HG03103 (cell line): ENCODE data around the gene KCNK2.
"Not testable (repeated sequence)": the region's sequence is repeated elsewhere in the genome, so short reads cannot be mapped to it uniquely, and the experiment has no call there.

Source experiments
- ATAC-seq: cut with Tn5 transposase; IDR thresholded peaks from one replicate; pipeline ENCODE4 v1.9.1; 2021; ENCODE audit warnings: low read depth; ENCODE audit not compliant: unreplicated experiment

The KCNK2 gene

DNA sequence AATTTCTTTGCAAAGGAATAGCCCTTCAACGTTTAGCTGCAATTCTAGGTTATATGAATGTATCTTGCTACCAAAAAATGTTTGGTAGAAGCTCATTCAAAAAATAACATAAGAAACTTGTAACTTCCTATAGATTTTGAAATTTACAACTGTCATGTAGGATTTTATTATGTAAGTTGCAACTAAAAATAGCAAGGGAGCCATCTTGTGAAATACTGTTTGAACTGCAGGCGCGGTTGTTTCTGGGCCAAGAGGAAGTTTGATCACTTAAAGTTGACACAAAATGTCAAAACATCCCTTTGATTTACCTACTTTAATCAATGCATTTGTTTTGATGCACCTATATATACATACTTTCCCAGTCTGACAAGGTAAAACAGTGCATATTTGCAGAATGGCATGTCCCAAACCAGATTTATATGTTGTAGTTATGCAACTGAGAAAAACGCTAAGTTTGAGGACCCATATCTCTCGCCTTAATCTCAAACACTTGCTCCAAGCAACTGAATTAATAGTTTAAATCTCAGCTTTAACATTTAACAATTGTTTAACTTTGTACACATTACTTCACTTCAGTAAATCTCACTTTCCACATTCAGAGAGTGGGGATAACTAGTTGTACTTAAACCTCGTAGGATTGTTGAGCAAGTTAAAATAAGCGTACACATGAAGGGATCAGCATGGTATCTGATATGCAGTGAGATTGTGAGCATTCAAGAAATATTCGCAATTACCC lies 63.9 kb downstream of the KCNK2 start:
- no peak for ATAC-seq

DNA sequence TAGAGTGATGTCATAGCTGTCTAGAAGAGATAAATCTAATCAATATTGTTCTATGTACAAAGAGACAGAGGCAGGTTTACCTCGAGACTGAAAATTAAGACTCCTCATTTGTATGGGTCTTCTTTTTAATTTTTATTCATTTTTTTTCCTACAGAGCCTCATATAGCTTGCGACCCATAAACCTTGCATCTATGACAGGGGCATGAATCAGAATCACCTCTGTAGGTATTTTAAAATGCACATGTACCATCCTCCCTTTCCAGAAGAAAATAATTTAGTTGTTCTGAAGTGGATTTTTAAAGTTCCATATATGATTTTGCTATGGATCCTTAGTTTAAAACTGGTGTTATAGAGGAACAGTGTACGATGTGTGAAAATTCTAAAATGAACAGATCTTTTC lies 64.5 kb downstream of the KCNK2 start:
- no peak for ATAC-seq

DNA sequence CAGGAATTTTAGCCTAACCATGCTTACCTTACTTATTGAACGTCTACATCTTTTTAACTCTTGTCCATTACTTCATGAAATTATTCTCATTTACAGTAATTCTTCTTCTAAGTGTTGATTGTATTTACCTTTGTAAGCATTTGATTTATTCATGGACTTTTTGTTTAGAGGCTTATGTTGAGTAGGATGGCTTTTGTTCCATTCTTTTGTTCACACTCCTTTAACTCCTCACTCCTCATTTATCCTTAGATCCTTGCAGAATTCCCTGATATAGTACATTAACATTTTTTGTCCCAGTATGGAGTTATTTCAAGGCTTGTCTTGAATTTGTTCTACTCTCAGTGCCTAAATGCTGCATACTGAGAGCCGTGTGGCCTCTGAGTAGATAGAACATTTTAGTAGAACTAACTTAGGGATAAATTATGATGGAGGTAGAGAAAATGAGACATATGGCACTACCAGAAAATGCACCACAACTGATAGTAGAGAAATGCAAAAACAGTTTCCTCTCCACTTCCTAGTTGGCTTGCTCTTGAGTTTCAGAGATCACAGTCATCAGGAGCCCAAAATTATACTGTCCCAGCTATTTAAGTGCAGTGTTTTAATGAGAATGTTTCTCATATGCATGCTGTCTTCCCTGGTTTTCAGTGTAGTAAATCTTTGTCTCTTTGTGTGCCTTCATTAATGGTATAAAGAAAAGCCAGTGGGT lies 69.5 kb downstream of the KCNK2 start:
- ATAC-seq, result no peak

DNA sequence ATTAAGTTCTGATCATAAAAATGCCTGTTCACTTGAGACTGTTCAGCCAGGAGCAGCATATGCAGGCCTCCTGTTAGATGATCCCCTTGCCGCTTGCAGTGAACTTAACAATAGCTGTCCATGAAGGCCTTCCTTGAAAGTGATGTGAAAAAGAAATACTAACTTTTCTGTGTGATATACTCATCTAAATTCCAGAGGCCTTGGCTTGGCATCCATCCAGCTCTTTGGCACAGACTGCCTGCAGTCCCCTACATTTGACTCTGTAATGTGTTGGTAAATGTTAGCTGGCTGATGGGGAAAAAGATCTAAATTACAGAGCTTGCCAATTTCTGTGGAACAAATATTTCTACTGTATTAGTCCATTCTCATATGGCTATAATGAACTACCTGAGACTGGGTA lies 73.7 kb downstream of the KCNK2 start:
- ATAC-seq, result no peak

DNA sequence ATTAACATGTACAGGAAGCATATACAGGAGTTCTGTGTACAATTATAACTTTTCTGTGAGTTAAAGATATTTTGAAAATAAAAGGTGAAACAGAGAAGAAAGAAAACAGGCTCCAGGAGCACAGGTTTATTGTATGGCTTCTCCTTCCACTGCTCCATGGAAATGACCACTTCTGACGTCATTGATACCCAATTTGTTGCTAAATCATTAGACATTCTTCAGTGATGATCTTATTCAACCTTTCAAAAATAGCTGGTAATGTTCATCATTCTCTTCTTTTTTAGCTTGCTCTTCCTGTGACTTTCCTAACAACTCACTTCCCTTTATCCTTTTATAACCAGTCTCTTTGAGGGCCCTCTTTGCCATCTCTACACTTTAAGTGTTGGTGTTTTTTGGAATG lies 77.8 kb downstream of the KCNK2 start:
- ATAC-seq, result no peak

DNA sequence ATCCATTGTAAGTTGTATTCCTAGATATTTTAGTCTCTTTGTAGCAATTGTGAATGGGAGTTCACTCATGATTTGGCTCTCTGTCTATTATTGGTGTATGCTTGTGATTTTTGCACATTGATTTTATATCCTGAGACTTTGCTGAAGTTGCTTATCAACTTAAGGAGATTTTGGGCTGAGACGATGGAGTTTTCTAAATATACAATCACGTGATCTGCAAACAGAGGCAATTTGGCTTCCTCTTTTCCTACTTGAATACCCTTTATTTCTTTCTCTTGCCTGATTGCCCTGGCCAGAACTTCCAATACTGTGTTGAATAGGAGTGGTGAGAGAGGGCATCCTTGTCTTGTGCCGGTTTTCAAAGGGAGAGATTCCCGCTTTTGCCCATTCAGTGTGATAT lies 80.6 kb downstream of the KCNK2 start:
- ATAC-seq, result not testable (repeated sequence)

DNA sequence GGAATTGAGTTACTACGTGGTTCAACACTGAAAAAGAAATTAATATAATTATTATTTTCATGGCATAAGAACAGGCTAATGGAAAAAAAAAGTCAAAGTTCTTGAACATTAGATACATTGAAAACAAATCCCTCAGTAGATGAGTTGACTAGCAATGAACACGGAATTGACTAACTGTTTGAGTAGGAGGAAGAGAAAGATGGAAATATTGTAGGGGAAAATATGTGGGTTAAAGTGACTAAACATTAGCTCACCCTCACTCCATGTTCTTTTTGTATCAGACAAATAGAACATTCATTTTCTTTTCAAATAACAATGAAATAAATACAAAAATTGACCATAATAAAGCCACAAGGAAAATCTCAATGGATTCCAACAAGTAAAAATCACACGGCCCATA lies 84.3 kb downstream of the KCNK2 start:
- ATAC-seq, result no peak

DNA sequence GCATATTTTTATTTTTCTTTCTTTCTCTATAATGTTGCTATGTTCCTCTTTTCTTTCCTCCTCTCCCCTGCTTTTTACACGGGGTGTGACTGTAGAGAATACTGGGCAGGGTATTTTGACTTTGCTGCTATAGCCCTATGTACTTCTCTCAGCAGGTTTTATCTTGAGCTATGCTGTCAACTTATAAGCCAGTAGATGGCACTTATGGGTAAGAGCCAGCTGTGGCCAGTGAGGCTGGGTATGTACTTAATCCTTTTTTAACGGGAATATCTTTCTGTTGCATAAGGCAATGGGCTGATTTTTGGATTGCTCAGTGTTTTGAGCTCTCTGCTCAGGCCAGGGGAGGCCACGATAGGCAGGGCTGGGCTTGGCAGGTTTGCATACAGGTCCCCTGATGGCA lies 99.0 kb downstream of the KCNK2 start:
- ATAC-seq, result no peak

DNA sequence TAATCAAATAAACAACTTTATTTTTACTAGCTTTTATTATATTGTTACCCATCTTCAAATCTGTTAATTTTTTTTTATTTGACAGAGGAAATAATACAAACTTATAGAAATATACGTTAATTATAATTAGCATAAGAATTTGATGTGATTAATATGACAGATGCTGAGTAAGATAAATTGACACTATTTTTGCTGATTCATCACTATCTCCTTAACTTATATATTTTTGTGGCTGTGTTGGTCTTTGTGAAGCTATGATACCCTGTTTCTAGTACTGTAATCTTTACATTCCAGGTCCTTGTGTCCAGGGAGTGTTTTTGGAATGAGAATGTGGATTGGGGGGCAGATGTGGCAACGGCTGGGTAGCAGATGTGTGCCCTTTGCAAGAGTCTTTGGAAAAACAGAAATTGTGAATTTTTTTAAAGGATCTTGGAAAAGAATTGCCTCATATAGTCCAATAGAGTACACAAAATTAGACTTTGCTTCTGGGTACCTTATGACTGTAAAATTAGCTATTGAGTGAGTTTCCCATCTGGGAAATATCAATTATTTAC lies 102.6 kb downstream of the KCNK2 start:
- ATAC-seq, result no peak

DNA sequence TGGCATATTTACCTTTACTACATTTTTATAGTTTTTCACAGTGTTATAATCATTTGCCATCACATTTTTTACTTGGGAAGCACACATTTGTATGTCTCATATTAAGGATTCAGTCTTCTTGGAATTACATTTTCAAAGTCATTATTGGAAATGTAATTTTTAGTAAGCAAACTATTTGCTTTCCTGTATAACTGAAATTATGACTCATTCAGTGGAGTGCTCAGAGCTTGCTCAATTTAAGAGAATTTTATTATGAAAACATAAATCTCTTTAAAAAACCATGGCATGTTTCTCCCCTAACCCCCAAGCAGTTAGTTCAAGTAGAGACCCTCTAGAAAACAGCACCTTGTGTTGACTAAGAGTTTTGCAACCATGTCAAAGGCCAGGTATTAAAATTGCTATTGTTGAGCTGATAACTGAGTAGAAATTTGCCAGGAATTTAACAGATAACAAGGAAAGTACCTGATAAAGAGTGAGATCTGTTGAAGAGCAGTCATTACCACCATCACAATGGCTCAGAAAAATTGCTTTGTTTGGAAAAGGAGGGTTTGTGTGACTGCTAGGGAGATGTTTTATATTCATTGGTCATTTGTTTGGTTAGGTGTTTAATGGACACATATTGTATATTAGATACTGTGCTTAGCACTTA lies 105.9 kb downstream of the KCNK2 start:
- ATAC-seq, result no peak

DNA sequence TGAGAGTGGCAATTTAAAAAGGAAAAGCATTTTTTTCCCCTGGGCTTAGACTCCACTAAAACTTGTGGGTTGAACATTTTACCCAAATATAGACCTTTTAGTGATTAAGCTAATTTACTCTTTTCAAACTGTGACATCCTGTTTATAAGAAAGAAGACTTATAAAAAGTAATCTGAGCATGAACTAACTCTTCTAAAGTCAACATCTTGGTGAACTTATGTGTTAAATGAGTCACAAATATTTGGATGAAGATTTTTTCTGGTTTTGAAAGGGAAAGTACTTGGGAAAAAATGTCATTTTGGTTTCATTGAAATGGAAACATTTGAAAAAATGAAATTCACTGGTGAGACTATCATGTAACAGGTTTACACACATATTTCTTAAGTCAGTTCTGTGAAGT lies 109.8 kb downstream of the KCNK2 start:
- ATAC-seq, result no peak

DNA sequence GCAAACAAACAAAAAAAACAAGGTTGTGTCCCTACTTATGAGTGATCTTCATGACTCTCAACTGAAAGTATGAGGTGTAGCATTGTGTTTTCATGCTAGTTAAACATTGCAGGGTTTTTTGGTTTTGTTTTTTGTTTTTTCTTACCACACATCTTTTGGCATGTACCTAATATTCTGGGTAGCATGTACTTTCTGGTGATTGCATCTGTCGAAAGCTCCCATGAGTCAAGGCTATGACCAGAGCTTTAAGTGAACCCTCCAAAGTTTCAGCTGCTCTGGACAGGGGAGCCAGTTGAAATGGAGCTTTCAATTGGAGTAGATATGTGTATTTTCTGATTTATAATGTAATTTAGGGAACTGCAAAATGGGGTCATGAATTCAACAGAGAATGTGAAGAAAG lies 115.5 kb downstream of the KCNK2 start:
- no peak for ATAC-seq

DNA sequence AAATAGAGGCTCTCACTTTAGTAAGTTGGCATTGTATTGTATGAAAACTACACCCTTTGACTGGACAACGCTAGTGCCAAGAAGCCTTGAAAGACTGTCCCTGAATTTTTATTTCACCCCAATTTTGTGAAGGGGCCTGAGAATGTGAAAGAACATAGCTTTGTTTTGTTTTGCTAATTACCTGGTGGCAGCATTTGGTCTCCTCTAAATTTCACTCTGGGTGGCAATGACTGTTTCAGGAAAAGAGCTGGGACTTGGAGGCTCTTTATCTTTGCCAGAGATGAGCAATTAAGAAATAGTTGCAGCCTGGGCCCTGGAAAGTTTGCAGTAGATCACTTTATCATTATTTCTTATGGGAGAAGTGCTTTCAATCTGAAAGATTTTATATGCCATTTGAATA lies 117.6 kb downstream of the KCNK2 start:
- ATAC-seq, result no peak

DNA sequence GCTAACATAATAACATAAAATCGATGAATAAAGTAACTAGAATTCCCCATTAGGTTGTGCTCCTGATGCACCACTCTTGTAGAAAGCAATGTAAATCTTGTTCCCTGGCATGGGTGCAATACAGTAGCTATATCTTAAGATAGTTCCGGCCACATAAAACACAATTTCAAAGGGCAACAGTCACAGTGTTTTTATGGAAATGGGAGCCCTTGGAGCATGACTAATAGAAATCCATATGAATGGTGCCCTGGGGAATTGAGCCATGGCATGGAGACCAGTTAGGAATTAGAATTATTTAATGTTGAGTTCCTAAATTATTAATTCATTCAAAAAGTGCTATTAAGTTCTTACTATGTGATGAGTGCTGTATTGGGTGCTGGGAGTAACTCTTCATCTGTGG lies 118.7 kb downstream of the KCNK2 start:
- ATAC-seq, result no peak

DNA sequence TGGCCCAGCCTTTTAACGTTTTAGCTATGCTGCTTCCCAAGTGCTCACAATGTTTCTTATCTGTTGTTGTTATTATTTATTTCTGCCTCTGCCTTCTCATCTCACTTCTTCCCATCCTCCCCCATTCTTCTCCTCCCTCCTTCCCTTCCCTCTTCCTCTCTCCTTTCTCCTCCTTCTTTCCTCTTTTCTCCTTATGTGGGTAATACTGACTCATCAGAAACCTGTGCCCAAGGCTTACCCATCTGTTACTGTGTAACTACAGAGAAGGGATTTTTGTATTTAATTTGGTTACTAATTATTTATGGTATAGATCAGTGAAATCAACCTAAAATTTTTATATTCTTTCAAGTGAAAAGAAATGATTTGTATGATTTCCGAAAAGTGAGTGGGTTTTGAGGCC lies 120.3 kb downstream of the KCNK2 start:
- ATAC-seq, result no peak

DNA sequence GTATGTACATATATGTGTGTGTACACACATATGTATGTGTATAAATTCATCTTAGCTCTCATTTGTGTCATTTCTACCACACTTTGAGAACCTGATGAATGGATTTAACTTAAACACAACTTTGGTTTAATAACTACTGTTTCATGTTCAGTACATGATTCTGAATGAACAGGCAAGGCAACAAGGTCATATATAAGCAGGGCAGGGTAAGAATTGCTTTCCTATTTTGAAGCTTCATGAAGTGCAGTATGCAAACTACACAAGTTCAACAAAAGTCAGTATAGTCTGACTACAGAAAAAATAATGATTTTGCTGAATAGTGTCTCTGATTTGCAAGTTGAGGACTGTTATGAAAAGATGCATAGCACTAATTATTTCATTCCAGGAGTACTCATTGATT lies 127.6 kb downstream of the KCNK2 start:
- no peak for ATAC-seq

DNA sequence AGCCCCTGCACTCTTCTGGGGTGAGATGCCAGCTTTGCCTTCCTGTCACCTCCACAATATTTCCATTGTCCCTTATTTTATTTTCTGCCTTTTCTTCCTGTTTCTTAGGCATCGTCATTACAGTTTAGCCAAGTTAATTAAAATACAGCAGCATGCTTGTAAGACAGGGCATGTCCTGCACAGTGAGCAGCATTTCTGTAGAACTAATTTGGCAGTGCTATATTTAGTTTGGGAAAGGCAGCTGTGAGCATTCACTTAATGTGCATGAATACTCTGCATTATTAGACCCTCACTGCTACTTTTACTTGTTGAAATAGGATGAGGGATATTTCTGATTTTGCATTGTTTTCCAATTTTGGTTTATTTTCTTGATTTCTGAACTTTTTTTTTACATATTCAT lies 133.3 kb downstream of the KCNK2 start:
- no peak for ATAC-seq

DNA sequence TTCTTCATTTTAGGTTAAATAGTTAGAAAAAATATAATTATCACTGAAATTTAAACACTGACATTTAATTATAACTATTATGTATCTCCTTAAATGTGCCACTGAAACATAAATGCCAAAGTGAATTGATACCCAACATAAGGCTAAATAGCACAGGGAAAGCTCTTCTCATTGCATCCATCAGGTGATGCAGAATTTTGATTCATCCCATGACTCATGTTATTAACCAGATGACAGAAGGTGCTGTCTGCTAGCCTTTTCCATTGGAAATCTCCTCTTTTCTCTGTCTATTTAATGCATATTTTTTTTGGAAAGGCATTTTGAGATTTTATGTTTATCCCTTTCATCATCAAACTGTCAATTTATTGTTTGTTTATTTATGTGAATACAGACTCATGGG lies 136.8 kb downstream of the KCNK2 start:
- no peak for ATAC-seq

DNA sequence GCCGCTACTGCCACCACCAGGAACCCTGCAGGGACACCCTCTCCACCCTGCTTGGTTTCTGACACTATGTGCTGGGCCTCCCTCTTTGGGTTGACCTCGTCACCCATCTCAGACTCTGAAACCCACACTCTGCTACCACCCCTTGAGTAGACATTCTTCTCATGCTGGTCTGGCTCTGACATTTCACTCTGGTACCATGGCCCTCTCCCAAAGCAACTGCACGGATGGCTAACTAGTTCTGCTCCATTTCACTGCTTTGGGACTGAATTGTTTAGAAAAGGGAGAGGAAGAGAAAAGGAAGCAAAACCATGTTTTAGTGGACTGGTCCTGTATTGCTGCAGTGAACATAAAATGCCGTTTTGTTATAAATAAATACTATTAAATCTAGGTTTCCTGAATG lies 137.8 kb downstream of the KCNK2 start:
- no peak for ATAC-seq

DNA sequence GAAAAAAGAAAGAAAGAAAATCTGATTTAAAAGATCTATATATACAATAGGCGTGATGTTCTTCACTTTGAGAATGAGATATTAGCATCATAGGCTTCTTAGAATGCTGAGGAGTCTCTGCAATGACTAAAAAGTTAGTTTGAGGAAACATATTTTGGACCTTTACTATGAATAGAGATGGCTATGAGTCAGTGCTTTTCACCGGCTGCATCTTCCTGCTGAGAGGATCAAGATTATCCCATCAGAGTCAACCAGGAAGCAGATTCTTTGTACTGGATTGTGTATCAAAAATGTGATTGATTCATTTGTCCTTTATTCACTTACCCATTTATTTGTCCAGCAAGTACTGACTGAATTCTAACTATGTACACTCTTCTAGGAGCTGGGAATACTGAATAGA lies 144.2 kb downstream of the KCNK2 start:
- ATAC-seq, result no peak

DNA sequence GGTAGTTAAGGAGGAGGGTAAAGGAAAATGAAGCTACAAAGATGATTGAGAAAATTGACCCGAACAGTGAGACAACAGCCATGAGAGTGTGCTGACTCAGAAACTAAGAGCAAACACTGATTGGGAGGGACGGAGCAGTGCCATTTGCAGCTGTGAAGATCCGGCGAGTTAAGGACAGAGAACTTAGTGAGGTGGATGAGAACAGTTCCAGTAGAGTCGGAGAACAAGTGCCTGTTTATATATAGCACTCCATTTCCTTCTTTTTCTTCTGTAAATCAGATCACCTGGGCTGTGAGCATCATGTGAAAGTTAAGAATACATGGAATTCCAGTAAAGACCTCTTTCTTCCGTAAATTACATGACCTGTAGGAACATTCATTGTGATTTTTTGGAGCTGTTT lies 145.7 kb downstream of the KCNK2 start:
- ATAC-seq, result no peak

DNA sequence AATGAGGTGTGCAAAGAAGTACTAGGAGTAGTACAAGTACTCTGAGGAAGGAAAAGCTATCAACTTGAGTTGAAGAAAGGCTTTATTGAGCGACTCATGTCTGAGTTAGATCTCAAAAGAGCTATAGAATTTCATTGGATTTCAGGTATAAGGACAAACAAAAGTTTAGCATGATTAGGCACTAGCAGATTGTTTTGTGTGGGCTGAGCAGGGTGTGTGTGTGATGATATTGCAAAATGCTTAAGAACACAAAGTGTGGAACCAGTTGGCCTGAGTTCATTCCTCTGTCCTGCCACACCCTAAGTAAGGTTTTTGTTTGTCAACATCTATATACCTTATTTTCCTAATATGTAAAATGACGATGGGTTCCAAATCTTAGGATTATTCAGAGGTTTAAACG lies 158.9 kb downstream of the KCNK2 start:
- ATAC-seq, result no peak
